Caki2 (cell line): ENCODE measurements around the gene FLNC. TPM values are rescaled to one million over a fixed set of nuclear protein-coding genes. Genes with fewer than 3 reads are reported as not detected.

Experiments
- DNase-seq: peaks from one replicate; pipeline ENCODE4 v3.0.0-alpha.2; 2015; ENCODE audit warnings: low read depth
- in situ Hi-C: cut with HindIII; loops from 2 replicates; pipeline ENCODE4 v1.10.0; 2016; ENCODE audit warnings: low sequenced_read_pairs, low pct_unique_long_range_greater_than_20kb, mixed read lengths
- total RNA-seq: library from RNA; depleted of rRNA; stranded (reverse); fragments of >200 nt; shearing (Covaris generic); gene quantifications from 2 replicates; pipeline ENCODE4 v1.2.3, GENCODE V29; 2014; ENCODE audit warnings: low replicate concordance

FLNC gene
- total RNA-seq, 1 experiment from 2014 or later: not detected

GRCh38 chr7:128882134-128882533, 51.9 kb downstream of the FLNC start:
- no peak for DNase-seq
- in situ Hi-C loops: no loop called here

DNA sequence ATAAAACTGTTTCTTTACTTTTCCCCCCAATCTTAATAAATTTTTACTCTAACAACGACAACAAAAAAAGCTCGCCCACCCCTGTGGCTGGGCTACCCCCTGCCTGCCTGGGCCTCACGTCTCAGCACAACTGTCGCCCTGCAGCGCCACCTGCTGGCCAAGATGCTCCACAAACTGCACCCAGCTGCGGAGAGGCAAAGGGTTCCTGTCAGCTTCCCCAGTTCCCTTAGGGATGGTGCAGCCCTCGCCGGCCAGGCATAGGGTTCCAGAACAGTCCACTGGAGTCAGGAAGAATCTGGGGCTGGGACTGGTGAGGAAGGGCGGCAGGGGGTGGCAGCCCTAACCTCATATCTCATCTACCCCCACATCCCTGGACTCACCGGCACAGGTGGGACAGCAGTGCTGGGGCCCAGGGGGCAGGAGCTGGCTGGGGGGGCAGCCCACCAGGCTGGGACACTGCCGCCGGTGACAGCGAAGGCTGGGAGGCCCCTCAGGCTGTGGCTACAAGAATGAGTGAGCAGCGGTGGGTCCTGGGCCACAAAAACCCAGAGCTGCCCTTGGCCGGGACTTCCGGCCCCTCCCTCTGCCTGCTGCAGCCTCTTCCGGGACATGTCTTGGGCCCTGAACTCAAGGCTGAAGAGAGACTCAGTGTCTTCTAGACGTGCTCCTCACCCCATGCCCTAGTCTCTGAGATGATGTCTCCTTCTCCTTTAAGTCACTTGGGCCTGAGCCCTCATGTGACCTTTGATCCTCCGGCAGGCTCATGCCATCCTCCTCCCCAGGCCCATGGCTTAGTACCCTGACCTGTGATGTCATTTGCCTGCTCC, 53.6 kb downstream of the FLNC start:
- DNase-seq: peak; percentile 62
- in situ Hi-C loops: no loop called here

GRCh38 chr7:128884561-128885369, 54.6 kb downstream of the FLNC start:
- in situ Hi-C loops: no loop called here

DNA sequence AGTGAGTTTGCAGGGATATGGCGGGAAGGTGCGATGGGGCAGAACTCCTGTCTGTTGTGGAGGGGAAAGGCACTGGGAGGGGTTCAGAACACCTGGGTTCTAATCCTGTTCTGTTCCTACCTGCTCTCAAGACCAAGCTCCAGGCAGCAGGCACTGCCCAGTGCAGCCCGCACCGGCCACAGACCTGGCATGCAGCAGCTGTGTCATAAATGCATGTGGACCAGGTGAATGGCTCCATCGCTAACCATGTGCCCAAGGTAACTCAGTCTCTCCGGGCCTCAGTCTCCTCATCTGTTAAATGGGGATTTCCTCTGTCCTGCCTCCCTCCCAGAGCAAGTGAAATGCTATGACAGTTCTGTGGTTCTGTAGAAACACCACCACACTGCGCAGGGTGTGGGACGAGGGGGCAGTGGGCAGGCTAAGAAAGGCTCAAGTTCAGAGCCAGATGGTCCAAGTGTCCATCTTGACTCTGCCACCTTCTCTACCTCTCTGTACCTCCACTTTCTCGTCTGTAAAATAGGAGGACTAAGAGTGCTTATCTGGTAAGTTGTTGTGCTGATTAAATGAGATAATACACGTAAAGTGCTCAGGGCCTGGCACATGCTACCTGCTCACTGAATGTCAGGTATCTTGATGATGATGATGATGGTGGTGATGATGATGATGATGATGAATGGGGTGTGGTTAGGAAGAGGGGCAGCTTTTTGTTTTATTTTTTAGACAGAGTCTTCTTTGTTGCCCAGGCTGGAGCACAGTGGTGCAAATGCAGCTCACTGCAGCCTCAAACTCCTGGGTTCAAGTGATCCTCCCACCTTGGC, 55.4 kb downstream of the FLNC start:
- in situ Hi-C loops: no loop called here

More at GRCh38 chr7:128884561-128885369, 54.6 kb downstream of the FLNC start:
- no peak for DNase-seq

DNA sequence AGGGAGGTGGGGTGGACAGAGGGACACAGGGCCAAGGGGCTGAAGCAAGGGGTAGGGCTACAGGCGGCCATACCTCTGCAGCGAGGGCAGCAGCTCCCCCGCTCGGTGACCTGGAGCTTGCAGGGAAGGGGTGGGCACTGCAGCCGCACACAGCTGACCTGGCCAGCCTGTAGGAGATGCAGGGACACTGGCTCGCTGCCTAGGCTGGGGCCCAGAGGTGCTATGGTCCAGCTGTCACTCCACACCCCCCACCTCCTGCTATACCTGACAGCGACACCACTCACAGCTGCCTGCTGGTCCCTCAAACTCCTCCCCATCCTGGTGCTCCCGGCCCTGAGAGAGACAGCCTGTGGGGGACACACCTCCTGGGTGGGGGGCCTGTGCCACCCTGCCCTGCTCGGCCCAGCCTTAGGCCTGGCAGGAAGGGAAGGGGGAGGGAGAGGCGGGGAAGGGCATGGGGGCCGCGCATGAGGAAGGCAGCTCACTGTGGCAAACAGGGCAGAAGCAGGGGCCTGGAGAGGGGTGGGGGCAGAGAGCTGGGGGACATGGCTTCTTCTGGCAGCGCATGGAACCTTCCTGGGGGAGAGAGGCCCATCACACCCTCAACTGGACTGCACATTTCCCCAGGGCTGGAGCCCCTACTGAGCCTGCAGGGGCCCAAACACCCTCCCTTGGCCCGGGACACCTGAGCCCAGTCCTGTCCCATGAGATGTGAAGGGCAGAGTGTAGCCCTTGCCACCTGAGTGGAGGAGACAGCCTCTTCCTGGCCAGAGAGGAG, 56.4 kb downstream of the FLNC start:
- in situ Hi-C loops: no loop called here
- no peak for DNase-seq

More for the DNA sequence above, 55.4 kb downstream of the FLNC start:
- no peak for DNase-seq

DNA sequence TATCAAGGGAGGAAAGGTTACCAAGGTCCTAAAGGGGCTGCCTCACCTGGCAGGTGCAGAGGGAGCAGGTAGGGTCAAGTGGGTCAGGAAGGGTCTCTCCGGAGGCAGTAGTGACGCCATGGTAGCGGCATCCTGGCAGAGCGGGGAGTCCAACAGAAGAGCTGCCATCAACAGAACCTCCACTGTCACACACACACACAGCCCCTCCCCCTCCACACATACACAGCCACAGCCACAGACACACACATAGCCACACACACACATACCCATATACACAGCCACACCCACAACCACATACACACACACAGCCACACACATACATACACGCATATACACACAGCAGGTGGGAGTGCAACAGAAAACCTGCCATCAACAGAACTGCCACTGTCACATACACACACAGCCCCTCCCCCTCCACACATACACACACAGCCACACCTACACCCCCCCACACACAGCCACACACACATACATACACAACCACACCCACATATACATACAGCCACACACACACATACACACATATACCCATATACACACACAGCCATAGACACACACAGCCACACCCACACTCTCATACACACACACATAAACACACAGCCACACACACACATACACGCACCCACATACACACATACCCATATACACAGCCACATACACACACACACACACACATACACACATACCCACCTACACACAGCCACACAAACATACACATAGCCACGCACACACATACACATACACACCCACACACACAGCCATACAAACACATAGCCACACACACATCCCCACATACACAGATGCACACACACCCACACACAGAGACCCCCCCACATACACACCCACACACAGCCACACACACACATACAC, 57.2 kb downstream of the FLNC start:
- in situ Hi-C loops: no loop called here
- no peak for DNase-seq

- in situ Hi-C loops: no loop called here
- no peak for DNase-seq
Measured at GRCh38 chr7:128888039-128888755, 58.0 kb downstream of the FLNC start.

DNA sequence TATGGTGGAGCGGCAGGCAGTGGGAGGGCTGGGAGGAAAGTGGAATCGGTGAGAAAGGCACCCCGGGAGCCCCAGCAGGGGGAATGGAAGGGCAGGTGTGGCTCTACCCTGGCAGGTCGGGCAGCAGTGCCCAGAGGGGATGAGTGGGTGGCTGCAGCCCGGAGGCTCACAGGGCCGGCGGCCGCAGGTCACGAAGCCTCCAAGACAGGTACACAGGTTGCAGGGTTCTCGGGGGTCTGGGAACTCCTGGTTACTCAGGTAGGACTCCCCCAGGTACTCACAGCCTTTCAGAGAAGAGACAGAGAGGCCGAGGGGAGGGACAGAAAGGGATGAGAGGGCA, 58.5 kb downstream of the FLNC start:
- in situ Hi-C loops: no loop called here
- no peak for DNase-seq

DNA sequence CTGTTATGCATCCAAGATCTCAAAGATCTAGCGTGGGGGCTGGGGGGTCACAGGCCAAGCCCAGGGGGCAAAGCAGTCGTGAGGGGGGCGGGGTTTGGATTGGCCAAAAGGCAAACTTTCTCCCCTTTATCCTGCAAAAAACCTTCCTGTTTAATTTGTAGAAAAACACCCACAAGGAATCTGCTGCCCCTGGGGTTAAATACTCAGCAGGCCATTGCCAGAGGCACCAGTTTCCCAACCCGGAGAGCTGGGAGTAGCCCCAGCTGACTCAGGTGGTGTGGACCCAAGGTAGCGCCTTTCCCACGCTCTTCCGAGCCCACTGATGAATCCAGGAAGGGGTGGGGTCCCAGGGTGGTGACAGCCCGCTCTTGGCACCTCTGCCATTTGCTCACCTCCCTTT, 58.9 kb downstream of the FLNC start:
- in situ Hi-C loops: no loop called here
- no peak for DNase-seq

DNA sequence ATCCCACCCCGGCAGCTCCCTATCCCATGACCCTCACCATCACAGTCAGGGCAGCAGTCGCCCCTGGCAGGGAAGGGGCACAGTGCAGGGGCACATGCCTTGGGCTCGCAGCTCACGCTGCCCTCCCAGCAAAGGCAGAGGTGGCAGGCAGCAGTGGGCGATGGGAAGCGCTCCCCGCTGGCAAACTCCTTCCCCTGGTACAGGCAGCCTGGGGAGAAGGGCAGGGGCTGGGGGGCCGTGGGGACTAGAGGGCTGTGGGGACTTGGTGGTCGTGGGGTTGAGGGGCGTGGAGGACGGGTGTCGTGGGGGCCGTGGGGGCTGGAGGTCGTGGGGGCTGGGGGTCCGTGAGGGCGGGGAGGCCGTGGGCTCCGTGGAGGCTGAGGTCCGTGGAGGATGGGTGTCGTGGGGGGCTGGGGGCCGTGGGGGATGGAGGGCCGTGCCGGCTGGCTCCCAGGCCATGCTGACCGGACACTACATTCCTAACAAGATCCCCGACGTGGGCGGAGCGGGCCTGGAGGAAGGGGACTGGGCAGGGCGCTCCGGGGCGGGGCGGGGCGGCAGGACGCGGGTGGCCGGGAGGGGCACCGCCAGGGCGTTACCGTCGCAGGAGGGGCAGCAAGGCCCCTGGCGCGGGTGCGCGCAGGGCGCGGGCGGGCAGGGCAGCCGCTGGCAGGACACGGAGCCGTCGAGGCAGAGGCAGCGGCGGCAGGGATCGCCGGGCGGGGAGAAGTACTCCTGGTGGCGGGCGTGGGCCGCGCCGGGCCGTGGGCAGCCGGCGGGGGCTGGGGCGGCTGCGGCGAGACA, 60.3 kb downstream of the FLNC start:
- DNase-seq: no peak
- in situ Hi-C loops: no loop called here

DNA sequence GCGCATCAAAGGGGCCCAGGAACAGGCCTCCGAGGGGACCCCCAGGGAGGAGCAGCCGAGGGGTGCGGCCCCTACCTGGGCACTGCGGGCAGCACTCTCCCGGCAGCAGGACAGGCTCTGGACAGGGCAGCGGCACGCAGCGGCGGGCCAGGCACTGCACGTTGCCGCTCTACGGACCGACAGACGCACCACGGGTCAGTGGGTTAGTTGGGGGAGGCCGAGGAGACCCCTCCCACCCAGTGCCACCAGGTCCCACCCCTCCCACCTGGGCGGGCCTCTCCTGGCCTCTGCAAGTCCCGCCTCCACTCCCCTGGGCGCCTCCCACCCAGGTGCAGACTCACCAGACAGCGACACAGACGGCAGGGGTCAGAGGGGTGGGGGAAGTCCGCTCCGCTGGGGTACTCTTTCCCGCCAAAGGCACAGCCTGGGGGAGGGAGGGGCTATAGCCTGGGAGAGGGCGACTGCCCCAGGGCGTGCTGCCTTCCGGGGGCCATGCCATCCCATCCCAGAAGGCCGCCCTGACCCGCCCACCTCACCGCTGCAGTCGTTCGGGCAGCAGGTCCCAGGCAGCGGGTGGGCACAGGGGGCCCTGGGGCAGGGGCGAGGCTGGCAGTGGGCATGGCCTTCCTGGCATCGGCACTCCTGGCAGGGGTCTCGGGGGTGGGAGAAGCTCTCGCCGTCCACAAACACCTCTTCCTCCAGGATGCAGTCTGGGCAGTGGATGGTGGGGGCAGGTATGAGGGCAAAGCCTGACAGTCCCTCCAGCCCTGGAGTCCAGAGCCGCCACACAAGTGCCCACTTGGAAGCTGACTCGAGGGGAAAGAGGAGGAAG, 61.1 kb downstream of the FLNC start:
- in situ Hi-C loops: no loop called here
- DNase-seq: no peak

GRCh38 chr7:128891942-128892269, 61.7 kb downstream of the FLNC start:
- no peak for DNase-seq
- in situ Hi-C loops: no loop called here

DNA sequence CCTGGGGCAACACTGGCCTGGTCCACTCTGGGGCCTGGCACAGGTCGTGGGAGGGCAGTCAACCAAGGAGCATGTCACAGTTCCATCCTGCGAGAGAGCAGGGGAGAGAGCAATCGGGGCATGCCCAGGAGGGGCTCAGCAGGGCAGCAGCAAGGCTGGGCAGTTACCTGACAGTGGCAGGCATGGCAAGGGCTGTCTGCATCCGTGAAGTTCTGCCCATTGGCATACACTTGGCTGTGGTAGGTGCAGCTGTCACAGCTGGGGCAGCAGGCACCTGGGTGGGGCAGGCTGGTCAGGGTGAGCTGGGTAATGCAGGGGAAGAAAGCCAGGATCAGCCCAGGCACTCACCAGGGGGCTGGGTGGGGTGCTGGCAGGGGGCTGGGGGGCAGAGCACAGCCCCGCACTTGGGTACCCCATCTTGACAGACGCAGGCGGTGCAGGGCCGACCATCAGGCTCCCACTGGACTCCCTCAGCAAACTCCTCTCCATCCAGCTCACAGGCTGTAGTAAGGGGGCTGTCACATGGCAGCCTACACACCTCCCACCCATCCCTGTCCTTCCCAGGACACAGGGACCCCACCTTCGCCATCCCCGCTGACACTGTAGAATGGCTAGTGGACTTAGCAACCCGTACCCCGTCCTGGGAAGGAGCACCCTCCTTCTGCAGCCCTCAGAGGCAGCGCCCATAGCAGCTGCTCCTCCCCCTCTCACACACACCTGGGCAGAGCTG, 62.5 kb downstream of the FLNC start:
- in situ Hi-C loops: no loop called here
- DNase-seq: no peak

DNA sequence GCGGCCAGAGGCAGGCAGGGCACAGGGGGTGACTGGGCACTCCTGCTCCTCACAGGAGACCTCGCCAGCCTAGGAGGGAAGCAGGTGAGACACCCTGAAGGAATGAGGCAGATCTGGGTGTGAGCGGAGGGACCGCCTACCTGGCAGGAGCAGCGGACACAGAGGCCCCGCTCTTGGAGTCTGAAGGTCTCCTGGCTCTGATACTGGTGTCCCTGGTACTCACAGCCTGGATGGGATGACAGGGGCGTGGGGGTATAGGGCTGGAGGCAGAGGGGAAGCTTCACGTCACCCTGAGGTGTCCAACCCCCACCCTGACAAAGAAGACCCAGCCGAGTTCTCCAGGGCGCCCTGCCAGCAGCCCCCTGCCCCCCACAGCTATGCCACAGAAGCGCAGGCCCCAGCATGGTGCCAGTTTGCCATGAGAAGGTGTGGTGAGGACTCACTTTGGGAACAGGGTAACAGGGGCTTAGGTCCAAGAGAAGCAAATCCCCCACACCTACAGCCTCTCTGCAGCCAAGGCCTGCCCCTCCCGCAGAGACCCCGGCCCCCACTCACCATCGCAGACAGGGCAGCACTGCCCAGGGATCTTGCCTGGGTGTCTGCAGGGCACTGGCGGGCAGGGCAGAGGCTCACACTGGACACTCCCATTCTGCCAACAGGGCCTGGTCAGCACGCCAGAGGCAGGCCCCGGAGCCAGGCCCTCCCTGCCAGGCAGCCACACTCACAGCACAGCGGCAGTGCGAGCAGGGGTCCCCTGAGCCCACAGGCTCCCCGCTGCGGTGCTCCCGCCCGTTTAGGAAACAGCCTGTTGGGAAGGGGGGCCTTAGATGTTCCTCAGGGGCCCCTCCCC, 63.3 kb downstream of the FLNC start:
- no peak for DNase-seq
- in situ Hi-C loops: no loop called here
